GM12864 (cell line): ENCODE data around the gene GAS2L2.

Experiments used
- DNase-seq: peaks from one replicate; pipeline ENCODE4 v3.0.0-alpha.2; 2011; ENCODE audit warnings: low read depth
- H3K4me3 ChIP-seq: 2 replicates; pipeline ENCODE4 v1.5.1; 2011; ENCODE audit warnings: mild to moderate bottlenecking, low read depth, low read length, control low read depth
- CTCF ChIP-seq: IDR thresholded peaks from 2 replicates; pipeline ENCODE4 v1.5.1; 2011; ENCODE audit warnings: low read depth, mild to moderate bottlenecking, moderate library complexity, low read length, control low read depth, inconsistent platforms; ENCODE audit errors: missing control alignments

The GAS2L2 gene

DNA sequence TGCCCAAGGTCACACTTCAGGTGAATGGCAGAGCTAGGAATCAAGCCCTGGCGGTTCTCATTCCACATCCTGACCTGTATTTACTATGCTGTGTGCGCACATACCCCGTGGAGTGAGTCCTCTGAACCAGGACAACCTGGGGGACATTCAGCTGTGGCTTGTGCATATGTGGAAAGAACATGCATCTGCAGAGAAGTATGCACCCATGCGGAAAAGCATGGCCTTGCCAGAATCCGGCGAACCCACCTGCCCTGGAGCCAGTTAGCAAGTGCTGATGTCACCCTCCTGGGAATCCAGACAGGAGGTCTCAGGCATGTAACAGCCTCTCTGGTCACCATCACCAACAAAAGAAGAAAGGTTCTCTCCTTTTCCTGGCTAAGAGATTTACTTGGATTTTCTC, 19.7 kb downstream of the GAS2L2 start:
- no peak for DNase-seq
- TF ChIP-seq CTCF: no peak
- H3K4me3 ChIP-seq: no peak overlapping the region

DNA sequence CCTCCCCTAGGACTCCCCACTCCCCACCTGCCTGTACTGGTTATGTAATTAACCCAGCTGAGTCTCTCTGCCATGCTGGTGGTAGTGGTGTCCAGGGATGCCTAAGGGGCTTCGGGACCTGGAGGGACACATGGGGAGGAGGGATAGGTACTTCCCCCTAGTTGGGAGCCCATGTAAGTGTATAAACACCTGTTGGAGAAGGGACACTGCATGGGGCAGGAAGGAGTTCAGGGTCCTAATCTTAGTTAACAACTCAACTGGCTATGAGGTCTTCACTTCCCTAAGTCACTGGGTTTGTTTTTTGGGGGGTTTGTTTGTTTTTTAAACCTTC, 20.3 kb downstream of the GAS2L2 start:
- no peak overlapping the region for H3K4me3 ChIP-seq
- DNase-seq: no peak
- no peak for TF ChIP-seq CTCF

DNA sequence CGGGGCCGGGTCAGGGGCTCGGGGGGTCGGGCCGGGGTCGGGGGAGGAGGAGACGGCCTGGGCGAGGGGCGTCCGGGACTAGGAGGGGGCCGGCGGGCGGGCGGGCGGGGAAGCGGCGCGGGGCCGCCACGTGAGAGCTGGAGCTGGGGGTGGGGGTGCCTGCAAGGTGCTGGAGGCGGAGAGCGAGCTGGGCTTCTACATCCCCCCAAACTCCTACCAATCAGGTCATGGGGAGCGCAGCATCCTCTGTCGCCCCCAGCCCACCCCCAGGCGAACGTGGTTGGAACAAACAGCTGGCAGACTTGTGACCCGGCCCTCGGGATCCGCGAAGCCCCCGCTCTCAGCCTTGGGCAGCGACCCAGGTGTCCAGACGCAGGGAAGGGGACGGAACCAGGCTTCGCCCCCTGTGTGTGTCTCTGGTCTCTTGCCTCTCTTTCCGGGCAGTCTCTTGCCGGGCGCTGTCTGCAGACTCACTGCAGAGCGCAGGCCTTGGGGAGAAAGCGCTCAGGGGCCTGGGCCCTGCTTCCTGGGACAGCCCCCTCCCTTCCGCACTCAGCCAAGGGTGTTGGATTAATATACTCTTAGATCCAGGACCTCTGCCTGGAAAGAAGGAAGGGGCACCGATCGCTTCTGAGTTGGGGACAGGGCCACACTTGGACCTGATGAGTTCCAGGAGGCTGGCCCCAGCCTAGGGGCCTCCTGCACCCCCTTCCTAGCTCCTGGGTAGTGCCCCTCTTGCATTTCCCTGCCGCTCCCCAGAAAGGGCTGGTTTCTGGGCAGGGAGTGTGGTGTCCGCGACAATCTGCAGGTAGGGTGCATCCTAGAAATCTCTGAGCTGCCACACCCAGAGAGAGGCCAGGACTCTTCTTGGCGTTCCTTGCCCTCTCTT, 20.9 kb downstream of the GAS2L2 start:
- DNase-seq: no peak
- no peak overlapping the region for H3K4me3 ChIP-seq
- no peak for TF ChIP-seq CTCF

DNA sequence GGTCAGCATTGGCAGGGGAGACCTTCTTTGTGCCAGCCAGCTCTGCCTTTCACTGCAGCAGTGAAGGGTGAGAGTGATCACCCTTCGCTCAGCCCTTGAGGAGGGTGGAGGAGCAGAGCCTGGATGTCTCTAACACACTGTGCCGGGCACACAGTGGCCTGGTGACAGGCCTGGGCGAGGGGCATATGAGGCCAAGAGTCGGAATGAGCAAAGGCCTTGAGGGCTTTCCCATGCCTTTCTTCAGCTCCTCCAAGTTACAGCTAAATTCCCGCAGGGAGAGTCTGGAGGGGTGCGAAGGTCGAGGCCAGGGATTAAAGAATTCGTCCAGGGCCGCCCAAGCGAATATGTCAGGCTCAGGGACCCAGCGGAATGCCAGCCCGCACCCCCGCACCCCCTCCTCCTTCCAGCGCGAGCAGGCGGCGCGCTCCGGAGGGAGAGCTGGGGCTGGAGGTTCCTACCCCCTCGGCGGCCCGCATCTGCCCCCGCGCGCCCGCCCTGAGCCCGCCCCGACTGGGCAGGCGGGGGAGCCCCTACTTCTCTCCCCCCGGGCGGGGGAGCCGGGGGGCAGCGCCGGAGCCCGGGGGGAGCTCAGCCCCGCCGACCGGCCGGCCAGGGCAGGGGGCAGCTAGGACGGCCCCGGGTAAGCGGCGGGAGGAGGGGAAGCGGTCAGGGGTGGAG, 21.7 kb downstream of the GAS2L2 start, which contains the start of gene RASL10B:
RASL10B (plus strand) TSS at position 401 of the 678 bp plus-strand sequence. CDS start 3,546 bp downstream, outside the sequence.
- no peak for TF ChIP-seq CTCF
- no peak for DNase-seq
- H3K4me3 ChIP-seq: no peak within 1 kb of the TSS

DNA sequence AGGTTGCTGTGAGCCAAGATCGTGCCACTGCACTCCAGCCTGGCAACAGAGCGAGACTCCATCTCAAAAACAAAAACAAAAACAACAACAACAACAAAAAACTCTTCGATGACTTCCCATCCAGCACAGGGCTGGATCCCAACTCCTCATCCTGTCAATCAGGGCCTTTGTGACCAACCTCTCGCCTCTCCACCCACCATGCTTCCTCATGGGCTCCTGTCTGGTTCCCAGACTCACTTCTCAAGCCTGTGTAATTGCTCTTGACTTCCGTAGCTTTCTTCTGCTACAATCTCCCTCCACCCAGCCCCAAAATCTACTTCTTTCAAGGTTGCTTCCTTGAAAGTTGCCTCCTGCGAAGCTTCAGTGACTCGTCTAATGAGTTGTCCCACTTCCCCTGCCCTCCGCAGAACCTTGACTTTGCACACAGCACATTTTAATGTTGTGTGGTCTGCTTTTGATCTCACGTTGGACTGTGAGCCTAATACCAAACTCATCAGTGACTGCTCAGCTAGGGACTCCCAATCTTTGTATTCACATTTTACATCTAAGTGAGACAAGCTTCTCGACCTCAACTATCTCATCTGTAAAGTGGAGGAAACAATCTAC, 22.5 kb downstream of the GAS2L2 start:
- H3K4me3 ChIP-seq: no peak overlapping the region
- no peak for TF ChIP-seq CTCF
- no peak for DNase-seq

- no peak for DNase-seq
- no peak for TF ChIP-seq CTCF
- no peak overlapping the region for H3K4me3 ChIP-seq
Observed at GRCh38 chr17:35729405-35729833, 23.6 kb downstream of the GAS2L2 start.
